Suprapubic skin (tissue), 4 donors: ENCODE data around the gene CLGN. TPM values are rescaled to one million over a fixed set of nuclear protein-coding genes. Genes with fewer than 3 reads are reported as not detected.

Experiments used
- DNase-seq, 2 donors: peaks; one replicate each; pipeline ENCODE4 v3.0.0-alpha.2; 2019; ENCODE audit warnings: low spot score in 2 of 2
- H3K27ac ChIP-seq: fragments of 200-600 bp; sonication (generic); one replicate; pipeline ENCODE4 v1.5.1; 2019
- H3K27me3 ChIP-seq: fragments of 200-600 bp; sonication (generic); one replicate; pipeline ENCODE4 v1.5.1; 2019
- H3K36me3 ChIP-seq: fragments of 200-600 bp; sonication (generic); one replicate; pipeline ENCODE4 v1.5.1; 2019
- H3K4me1 ChIP-seq: fragments of 200-600 bp; sonication (generic); one replicate; pipeline ENCODE4 v1.5.1; 2019
- H3K4me3 ChIP-seq: fragments of 200-600 bp; sonication (generic); one replicate; pipeline ENCODE4 v1.5.1; 2019; ENCODE audit warnings: mild to moderate bottlenecking
- H3K9me3 ChIP-seq: fragments of 200-600 bp; sonication (generic); one replicate; pipeline ENCODE4 v1.5.1; 2019
- EP300 ChIP-seq: sonication (generic); formaldehyde crosslinking; IDR thresholded peaks from one replicate; pipeline ENCODE4 v1.6.1; 2017; ENCODE audit warnings: antibody characterized with exemption
- POLR2A ChIP-seq, 2 donors: fragments of 450-650 bp; IDR thresholded peaks; one replicate each; pipeline ENCODE4 v1.6.1; 2017; ENCODE audit warnings: antibody characterized with exemption in 2 of 2, mild to moderate bottlenecking in 2 of 2, moderate library complexity in 2 of 2
- POLR2AphosphoS5 ChIP-seq, 3 donors: sonication (generic); formaldehyde crosslinking; IDR thresholded peaks; one replicate each; pipeline ENCODE4 v1.6.1; 2017; ENCODE audit warnings: antibody characterized with exemption in 3 of 3
- WGBS: methylation state at CpG from one replicate; pipeline ENCODE4 v1.1.5; 2018; 5-methylcytosine and 5-hydroxymethylcytosine counted together
- total RNA-seq, 4 donors: library from RNA; depleted of rRNA; stranded (reverse); fragments of >200 nt; gene quantifications; one replicate each; pipeline ENCODE4 v1.1.0, GENCODE V29; 2016
- TF ChIP-seq, protein P1 (sequence below), 2 donors: fragments of 200-600 bp in 1 of 2; fragments of 450-650 bp in 1 of 2; sonication (generic) in 1 of 2; IDR thresholded peaks; one replicate each; pipeline ENCODE4 v1.5.1; 2016 to 2019; ENCODE audit warnings: antibody characterized with exemption in 2 of 2, mild to moderate bottlenecking in 1 of 2, moderate library complexity in 1 of 2

Gene CLGN
- total RNA-seq, 4 donors from 2014 or later = 0.34 to 1.1 (median 0.51) TPM; not detected in 1

DNA sequence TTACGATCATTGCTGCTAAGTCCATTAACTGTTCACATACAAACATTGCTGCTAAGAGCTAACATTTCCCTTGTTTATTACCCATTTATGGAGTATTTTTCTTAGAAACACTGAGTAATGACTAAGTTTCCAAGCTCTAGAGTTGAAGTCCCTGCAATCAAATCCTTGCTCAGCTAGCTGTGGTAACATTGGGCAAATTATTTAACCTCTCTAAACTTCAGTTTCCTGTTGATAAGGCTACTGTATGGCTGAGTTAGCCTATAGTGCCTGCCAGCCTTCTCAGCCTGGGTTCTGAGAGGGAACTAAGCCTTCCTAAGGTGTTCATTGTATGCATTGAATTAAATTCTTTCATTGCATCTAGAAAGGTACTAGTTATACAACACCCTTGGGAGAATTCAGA lies 69.2 kb downstream of the CLGN start:
- Histone ChIP-seq H3K4me1 (peaks cover 3% of the 10 kb centered on the region), H3K36me3 (no peaks in the 10 kb centered on the region), H3K9me3 (no peaks in the 10 kb centered on the region), H3K4me3 (no peak overlapping the region), H3K27me3 (peaks cover 4% of the 10 kb centered on the region), H3K27ac (no peak overlapping the region)
- TF ChIP-seq POLR2A (IDR thresholded peaks at IDR 0.05) (no peak), POLR2AphosphoS5 (IDR thresholded peaks at IDR 0.05) (no peak), EP300 (no peak)
- TF ChIP-seq, protein P1, sequence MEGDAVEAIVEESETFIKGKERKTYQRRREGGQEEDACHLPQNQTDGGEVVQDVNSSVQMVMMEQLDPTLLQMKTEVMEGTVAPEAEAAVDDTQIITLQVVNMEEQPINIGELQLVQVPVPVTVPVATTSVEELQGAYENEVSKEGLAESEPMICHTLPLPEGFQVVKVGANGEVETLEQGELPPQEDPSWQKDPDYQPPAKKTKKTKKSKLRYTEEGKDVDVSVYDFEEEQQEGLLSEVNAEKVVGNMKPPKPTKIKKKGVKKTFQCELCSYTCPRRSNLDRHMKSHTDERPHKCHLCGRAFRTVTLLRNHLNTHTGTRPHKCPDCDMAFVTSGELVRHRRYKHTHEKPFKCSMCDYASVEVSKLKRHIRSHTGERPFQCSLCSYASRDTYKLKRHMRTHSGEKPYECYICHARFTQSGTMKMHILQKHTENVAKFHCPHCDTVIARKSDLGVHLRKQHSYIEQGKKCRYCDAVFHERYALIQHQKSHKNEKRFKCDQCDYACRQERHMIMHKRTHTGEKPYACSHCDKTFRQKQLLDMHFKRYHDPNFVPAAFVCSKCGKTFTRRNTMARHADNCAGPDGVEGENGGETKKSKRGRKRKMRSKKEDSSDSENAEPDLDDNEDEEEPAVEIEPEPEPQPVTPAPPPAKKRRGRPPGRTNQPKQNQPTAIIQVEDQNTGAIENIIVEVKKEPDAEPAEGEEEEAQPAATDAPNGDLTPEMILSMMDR (IDR thresholded peaks at IDR 0.05) = no peak
- WGBS = 0% methylated on average over 1 of the region's 1 CpG
- no peak for DNase-seq

DNA sequence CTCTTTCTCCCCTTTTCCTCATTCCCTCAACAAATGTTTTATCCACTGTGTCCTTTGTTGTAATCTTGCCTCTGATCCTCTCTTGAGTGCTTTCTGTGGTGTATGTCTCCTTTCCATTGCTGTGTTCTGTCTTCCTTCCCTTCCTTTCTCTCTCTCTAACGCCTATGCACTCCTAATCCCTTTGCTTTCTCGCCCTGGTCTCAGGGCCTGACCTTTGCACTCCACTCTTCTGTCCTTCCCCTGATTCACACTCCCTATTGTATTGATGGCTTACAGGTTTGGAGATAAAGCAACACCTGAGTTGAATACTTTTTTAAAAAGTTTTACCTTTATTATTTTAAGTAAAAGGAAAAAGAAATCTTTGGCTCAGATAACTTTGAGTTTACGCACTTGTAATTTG lies 69.6 kb downstream of the CLGN start:
- Histone ChIP-seq H3K9me3 (no peaks in the 10 kb centered on the region), H3K27me3 (peaks cover 4% of the 10 kb centered on the region), H3K36me3 (no peaks in the 10 kb centered on the region), H3K27ac (no peak overlapping the region), H3K4me1 (peaks cover 3% of the 10 kb centered on the region), H3K4me3 (no peak overlapping the region)
- no peak for DNase-seq
- no peak for TF ChIP-seq POLR2A (IDR thresholded peaks at IDR 0.05)
- TF ChIP-seq POLR2AphosphoS5 (IDR thresholded peaks at IDR 0.05) = no peak
- no peak for TF ChIP-seq EP300
- TF ChIP-seq, protein P1 (IDR thresholded peaks at IDR 0.05) = no peak
- 80% methylated on average over 3 of the region's 3 CpGs for WGBS

DNA sequence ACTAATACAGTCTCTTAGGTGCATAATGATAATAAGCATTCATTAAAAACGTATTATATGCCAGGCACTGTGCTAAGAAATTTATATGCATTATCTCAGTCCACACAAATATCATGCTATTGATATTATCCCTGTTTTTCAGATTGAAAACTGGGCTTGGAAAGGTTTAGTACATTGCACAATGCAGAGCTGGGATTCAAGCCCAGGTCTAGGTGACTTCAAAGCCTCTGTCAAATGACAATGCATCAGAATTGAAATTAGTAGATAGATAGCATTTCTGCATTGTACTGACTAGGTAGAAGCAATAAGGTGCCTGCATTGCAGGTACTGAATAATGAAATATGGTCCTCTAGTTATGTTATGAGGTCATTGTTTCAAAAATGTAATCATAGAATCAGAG lies 72.2 kb downstream of the CLGN start:
- 70% methylated on average over 1 of the region's 1 CpG for WGBS

DNA sequence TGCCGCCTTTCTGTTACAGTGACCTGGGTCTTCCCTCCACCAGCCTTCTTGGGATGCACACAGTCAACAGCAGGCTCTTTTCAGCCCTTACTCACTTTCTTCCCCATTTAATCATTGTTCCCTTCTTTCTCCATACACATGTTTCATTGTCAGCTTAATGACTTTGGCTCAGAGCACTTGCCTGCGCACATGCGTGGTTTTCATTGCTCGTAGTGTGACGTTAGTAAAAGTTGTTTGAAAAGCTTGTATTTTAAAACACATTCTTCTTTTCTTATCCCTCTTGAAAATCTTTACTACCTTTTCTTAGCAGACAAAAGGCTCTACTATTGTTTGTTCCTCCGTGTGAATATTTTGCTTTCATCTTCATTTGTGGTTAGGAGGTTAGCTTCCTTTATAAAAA lies 73.7 kb downstream of the CLGN start:
- Histone ChIP-seq H3K4me3 (no peak overlapping the region), H3K36me3 (no peaks in the 10 kb centered on the region), H3K27ac (no peak overlapping the region), H3K27me3 (peaks cover 4% of the 10 kb centered on the region), H3K4me1 (no peaks in the 10 kb centered on the region), H3K9me3 (no peaks in the 10 kb centered on the region)
- DNase-seq = no peak
- no peak for TF ChIP-seq POLR2A (IDR thresholded peaks at IDR 0.05)
- TF ChIP-seq, protein P1 (IDR thresholded peaks at IDR 0.05) = no peak
- 66% methylated on average over 6 of the region's 6 CpGs for WGBS

More for the DNA sequence above, 72.2 kb downstream of the CLGN start:
- Histone ChIP-seq H3K4me3 (no peak overlapping the region), H3K9me3 (no peaks in the 10 kb centered on the region), H3K27me3 (peaks cover 4% of the 10 kb centered on the region), H3K27ac (no peak overlapping the region), H3K4me1 (peaks cover 3% of the 10 kb centered on the region), H3K36me3 (no peaks in the 10 kb centered on the region)
- no peak for TF ChIP-seq POLR2AphosphoS5 (IDR thresholded peaks at IDR 0.05)
- TF ChIP-seq POLR2A (IDR thresholded peaks at IDR 0.05) = no peak
- TF ChIP-seq, protein P1 (IDR thresholded peaks at IDR 0.05) = no peak
- TF ChIP-seq EP300 = no peak
- DNase-seq = no peak

DNA sequence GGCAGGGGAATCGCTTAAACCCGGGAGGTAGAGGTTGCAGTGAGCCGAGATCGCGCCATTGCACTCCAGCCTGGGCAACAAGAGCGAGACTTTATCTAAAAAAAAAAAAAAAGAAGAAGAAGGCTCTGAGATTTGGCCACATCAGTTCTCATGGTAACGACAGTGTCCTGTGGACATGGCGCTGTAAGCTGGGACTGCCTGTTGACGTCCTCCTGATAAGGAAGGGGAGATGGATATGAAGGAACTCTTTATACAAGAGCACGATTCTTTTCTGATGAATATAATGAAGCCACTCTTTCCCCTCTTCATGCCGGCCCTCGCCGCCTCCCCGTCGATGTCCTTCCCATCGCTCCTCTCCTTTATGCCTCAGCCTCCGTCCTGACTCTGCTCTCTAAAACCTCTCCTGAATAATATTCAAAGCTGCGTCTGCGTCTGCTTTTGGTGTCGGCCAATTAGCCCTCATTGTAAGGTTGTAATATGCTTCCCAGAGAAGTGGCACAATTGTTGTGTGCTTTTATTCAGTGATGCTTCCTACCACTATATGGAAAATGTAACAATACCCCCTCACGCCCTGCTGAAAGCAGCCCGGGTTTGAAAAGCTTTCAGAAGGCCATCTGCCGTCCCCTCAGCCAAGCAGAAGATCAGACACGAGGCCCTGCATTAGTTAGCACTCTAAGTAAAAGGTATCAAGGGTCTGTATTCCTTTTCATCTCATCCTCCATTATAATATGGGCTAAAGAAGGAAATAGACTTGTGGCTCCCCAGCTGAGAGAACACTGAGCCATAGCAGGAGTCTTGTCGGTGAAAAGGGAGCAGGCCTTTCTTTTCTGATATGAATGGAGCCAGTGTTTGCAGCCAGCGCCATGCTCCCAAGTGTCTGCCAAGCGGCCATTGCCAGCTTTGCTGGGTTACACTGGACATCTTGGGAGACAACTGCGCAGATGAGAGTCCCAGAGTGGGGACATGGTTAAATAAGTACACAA lies 76.1 kb downstream of the CLGN start:
- Histone ChIP-seq H3K27ac (no peak overlapping the region), H3K4me1 (no peaks in the 10 kb centered on the region), H3K36me3 (no peaks in the 10 kb centered on the region), H3K9me3 (no peaks in the 10 kb centered on the region), H3K27me3 (no peaks in the 10 kb centered on the region), H3K4me3 (no peak overlapping the region)
- 87% methylated on average over 28 of the region's 28 CpGs for WGBS
- DNase-seq = no peak
- TF ChIP-seq POLR2AphosphoS5 (IDR thresholded peaks at IDR 0.05) (no peak), EP300 (no peak), POLR2A (IDR thresholded peaks at IDR 0.05) (no peak)
- TF ChIP-seq, protein P1 (IDR thresholded peaks at IDR 0.05) = no peak
